GM12801 (cell line): ENCODE data around the gene FOCAD.

Experiments used
- CTCF ChIP-seq: IDR thresholded peaks from one replicate; pipeline ENCODE4 v1.5.1; 2011; ENCODE audit warnings: control low read depth; ENCODE audit not compliant: insufficient read length; ENCODE audit errors: extremely low read depth

The FOCAD gene

GRCh38 chr9:20698782-20699181 lies 14.7 kb downstream of the FOCAD start:
- TF ChIP-seq CTCF: no peak

- TF ChIP-seq CTCF: no peak
Measured at GRCh38 chr9:20701060-20701459, 17.0 kb downstream of the FOCAD start.

GRCh38 chr9:20702570-20702969 lies 18.5 kb downstream of the FOCAD start:
- no peak for TF ChIP-seq CTCF

GRCh38 chr9:20703146-20703545 lies 19.1 kb downstream of the FOCAD start:
- no peak for TF ChIP-seq CTCF

- no peak for TF ChIP-seq CTCF
Measured at GRCh38 chr9:20707708-20708107, 23.6 kb downstream of the FOCAD start.

GRCh38 chr9:20713172-20713571 lies 29.1 kb downstream of the FOCAD start:
- no peak for TF ChIP-seq CTCF

GRCh38 chr9:20714442-20715415 lies 30.7 kb downstream of the FOCAD start:
- TF ChIP-seq CTCF: no peak
